GM23338 (cell line): Measurements from ENCODE around the gene UBE2J1. TPM values are rescaled to one million over a fixed set of nuclear protein-coding genes. Genes with fewer than 3 reads are reported as not detected.

Experiments used
- ATAC-seq: fragments of 200-7000 bp; cut with Tn5 transposase; 3 replicates; pipeline ENCODE4 v1.9.1; 2020
- DNase-seq: peaks from one replicate; pipeline ENCODE4 v3.0.0-alpha.2; 2015; ENCODE audit warnings: low spot score
- H2AFZ ChIP-seq: fragments of 200-600 bp; sonication (generic); 2 replicates; pipeline ENCODE4 v1.8.0; 2016; ENCODE audit warnings: antibody characterized with exemption, mild to moderate bottlenecking, moderate library complexity
- H3F3A ChIP-seq: fragments of 200-600 bp; sonication (generic); replicated peaks from 2 replicates; pipeline ENCODE4 v1.8.0; 2017; ENCODE audit warnings: antibody characterized with exemption, mixed run types, low read depth
- H3K27ac ChIP-seq: fragments of 200-600 bp; sonication (generic); 2 replicates; pipeline ENCODE4 v1.6.1; 2016; ENCODE audit warnings: low read depth
- H3K27me3 ChIP-seq: fragments of 200-600 bp; sonication (generic); 2 replicates; pipeline ENCODE4 v1.8.0; 2016; ENCODE audit warnings: mild to moderate bottlenecking, mixed run types, moderate library complexity; ENCODE audit not compliant: insufficient read depth
- H3K36me3 ChIP-seq: fragments of 200-600 bp; sonication (generic); 2 replicates; pipeline ENCODE4 v1.8.0; 2016; ENCODE audit warnings: mild to moderate bottlenecking; ENCODE audit not compliant: insufficient read depth
- H3K4me1 ChIP-seq: fragments of 200-600 bp; sonication (generic); 2 replicates; pipeline ENCODE4 v1.8.0; 2016; ENCODE audit warnings: mild to moderate bottlenecking, moderate library complexity; ENCODE audit not compliant: insufficient read depth
- H3K4me2 ChIP-seq: fragments of 200-600 bp; sonication (generic); 2 replicates; pipeline ENCODE4 v1.7.1; 2017; ENCODE audit warnings: mixed run types
- H3K4me3 ChIP-seq: fragments of 200-600 bp; sonication (generic); 2 replicates; pipeline ENCODE4 v1.6.1; 2016; ENCODE audit warnings: mixed run types
- H3K79me2 ChIP-seq: fragments of 200-600 bp; sonication (generic); replicated peaks from 2 replicates; pipeline ENCODE4 v1.8.0; 2017; ENCODE audit warnings: mild to moderate bottlenecking; ENCODE audit not compliant: insufficient read depth
- H3K9me2 ChIP-seq: fragments of 200-600 bp; sonication (generic); 2 replicates; pipeline ENCODE4 v1.8.0; 2017; ENCODE audit not compliant: insufficient read depth
- H4K20me1 ChIP-seq: fragments of 200-600 bp; sonication (generic); replicated peaks from 2 replicates; pipeline ENCODE4 v1.8.0; 2017; ENCODE audit warnings: mild to moderate bottlenecking; ENCODE audit not compliant: insufficient read depth
- H3K27ac Mint-ChIP-seq: 2 replicates; pipeline ENCODE4 v1.8.0; 2020; ENCODE audit warnings: inconsistent platforms, mild to moderate bottlenecking, moderate library complexity, mixed read lengths
- H3K27me3 Mint-ChIP-seq: 3 replicates; pipeline ENCODE4 v1.8.0; 2022; ENCODE audit warnings: low read depth, mild to moderate bottlenecking, moderate library complexity, mixed read lengths, inconsistent platforms; ENCODE audit not compliant: insufficient read depth, poor library complexity
- H3K36me3 Mint-ChIP-seq: 3 replicates; pipeline ENCODE4 v1.8.0; 2021; ENCODE audit warnings: low read depth, mild to moderate bottlenecking, inconsistent platforms, moderate library complexity, mixed read lengths
- H3K4me1 Mint-ChIP-seq: 3 replicates; pipeline ENCODE4 v1.8.0; 2020; ENCODE audit warnings: mild to moderate bottlenecking, inconsistent platforms, mixed read lengths
- H3K4me3 Mint-ChIP-seq: 3 replicates; pipeline ENCODE4 v1.8.0; 2021; ENCODE audit warnings: moderate library complexity, mild to moderate bottlenecking, inconsistent platforms, mixed read lengths
- H3K9me3 Mint-ChIP-seq: 3 replicates; pipeline ENCODE4 v1.8.0; 2020; ENCODE audit warnings: moderate library complexity, mild to moderate bottlenecking, inconsistent platforms, mixed read lengths
- CREB1 ChIP-seq: fragments of 250-450 bp; sonication (Bioruptor Pico); IDR thresholded peaks from 2 replicates; pipeline ENCODE4 v1.5.0; 2020; ENCODE audit warnings: low read depth, mild to moderate bottlenecking, moderate library complexity
- CTCF ChIP-seq, 2 experiments: fragments of 200-600 bp in 1 of 2; sonication (generic) in 1 of 2; conservative IDR thresholded peaks; 2 replicates each; pipeline versions ENCODE4 v1.5.1 to v1.6.1; 2016 to 2017; ENCODE audit warnings: antibody characterized with exemption in 2 of 2, low read depth in 2 of 2, mild to moderate bottlenecking in 2 of 2, moderate library complexity in 1 of 2
- EZH2 ChIP-seq: fragments of 200-600 bp; sonication (generic); IDR thresholded peaks from one replicate; pipeline ENCODE4 v1.8.0; 2017; ENCODE audit warnings: antibody characterized with exemption, mild to moderate bottlenecking, low read depth; ENCODE audit not compliant: unreplicated experiment
- EZH2phosphoT487 ChIP-seq: fragments of 200-600 bp; sonication (generic); IDR thresholded peaks from one replicate; pipeline ENCODE4 v1.8.1; 2018; ENCODE audit warnings: antibody characterized with exemption; ENCODE audit not compliant: unreplicated experiment
- JUNB ChIP-seq: IDR thresholded peaks from one replicate; pipeline ENCODE4 v1.6.1; 2016; ENCODE audit warnings: antibody characterized with exemption; ENCODE audit not compliant: unreplicated experiment
- NANOG ChIP-seq: IDR thresholded peaks from 2 replicates; pipeline ENCODE4 v1.6.1; 2016; ENCODE audit warnings: antibody characterized with exemption, borderline replicate concordance
- POLR2AphosphoS5 ChIP-seq: IDR thresholded peaks from 2 replicates; pipeline ENCODE4 v1.6.1; 2016; ENCODE audit warnings: antibody characterized with exemption, low read depth
- STAT1 ChIP-seq: IDR thresholded peaks from one replicate; pipeline ENCODE4 v1.6.1; 2016; ENCODE audit warnings: antibody characterized with exemption; ENCODE audit not compliant: unreplicated experiment
- ZNF114 ChIP-seq: fragments of 250-450 bp; sonication (Bioruptor Pico); IDR thresholded peaks from 2 replicates; pipeline ENCODE4 v1.5.0; 2020; ENCODE audit warnings: mild to moderate bottlenecking, moderate library complexity
- ZNF331 ChIP-seq: fragments of 250-450 bp; sonication (Bioruptor Pico); IDR thresholded peaks from 2 replicates; pipeline ENCODE4 v1.5.0; 2020; ENCODE audit warnings: low read depth, mild to moderate bottlenecking, moderate library complexity
- ZNF462 ChIP-seq: fragments of 250-450 bp; sonication (Bioruptor Pico); IDR thresholded peaks from 2 replicates; pipeline ENCODE4 v1.5.0; 2020; ENCODE audit warnings: mild to moderate bottlenecking, moderate library complexity
- polyA plus RNA-seq: library from polyadenylated mRNA; unstranded; fragments of >200 nt; fragmentation: Nextera tagmentation; extraction: Ambion mirVana; gene quantifications from 2 replicates; pipeline ENCODE4 v1.2.1, GENCODE V29; 2016
- total RNA-seq: library from RNA; depleted of rRNA; stranded (reverse); fragments of >200 nt; shearing (Covaris generic); gene quantifications from 2 replicates; pipeline ENCODE4 v1.2.3, GENCODE V29; 2014
- TF ChIP-seq, protein P1 (sequence below): IDR thresholded peaks from one replicate; pipeline ENCODE4 v1.6.1; 2018; ENCODE audit warnings: antibody characterized with exemption; ENCODE audit not compliant: unreplicated experiment

Gene UBE2J1
- total and polyA plus RNA-seq, 2 experiments from 2014 or later: 7.5 to 13.1 TPM

GRCh38 chr6:89324304-89324703 is 28.2 kb downstream of the UBE2J1 start (continued):
- TF ChIP-seq, protein P1, sequence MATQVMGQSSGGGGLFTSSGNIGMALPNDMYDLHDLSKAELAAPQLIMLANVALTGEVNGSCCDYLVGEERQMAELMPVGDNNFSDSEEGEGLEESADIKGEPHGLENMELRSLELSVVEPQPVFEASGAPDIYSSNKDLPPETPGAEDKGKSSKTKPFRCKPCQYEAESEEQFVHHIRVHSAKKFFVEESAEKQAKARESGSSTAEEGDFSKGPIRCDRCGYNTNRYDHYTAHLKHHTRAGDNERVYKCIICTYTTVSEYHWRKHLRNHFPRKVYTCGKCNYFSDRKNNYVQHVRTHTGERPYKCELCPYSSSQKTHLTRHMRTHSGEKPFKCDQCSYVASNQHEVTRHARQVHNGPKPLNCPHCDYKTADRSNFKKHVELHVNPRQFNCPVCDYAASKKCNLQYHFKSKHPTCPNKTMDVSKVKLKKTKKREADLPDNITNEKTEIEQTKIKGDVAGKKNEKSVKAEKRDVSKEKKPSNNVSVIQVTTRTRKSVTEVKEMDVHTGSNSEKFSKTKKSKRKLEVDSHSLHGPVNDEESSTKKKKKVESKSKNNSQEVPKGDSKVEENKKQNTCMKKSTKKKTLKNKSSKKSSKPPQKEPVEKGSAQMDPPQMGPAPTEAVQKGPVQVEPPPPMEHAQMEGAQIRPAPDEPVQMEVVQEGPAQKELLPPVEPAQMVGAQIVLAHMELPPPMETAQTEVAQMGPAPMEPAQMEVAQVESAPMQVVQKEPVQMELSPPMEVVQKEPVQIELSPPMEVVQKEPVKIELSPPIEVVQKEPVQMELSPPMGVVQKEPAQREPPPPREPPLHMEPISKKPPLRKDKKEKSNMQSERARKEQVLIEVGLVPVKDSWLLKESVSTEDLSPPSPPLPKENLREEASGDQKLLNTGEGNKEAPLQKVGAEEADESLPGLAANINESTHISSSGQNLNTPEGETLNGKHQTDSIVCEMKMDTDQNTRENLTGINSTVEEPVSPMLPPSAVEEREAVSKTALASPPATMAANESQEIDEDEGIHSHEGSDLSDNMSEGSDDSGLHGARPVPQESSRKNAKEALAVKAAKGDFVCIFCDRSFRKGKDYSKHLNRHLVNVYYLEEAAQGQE: no peak
- no peak for TF ChIP-seq POLR2AphosphoS5
- TF ChIP-seq STAT1: no peak
- no peak for TF ChIP-seq NANOG
- no peak for TF ChIP-seq ZNF114 (CRISPR knock-in tag)
- TF ChIP-seq CTCF (conservative IDR thresholded peaks at IDR 0.05; ENCODE audit: low read depth in 2 of 2): no peak
- TF ChIP-seq EZH2phosphoT487: no peak
- TF ChIP-seq JUNB: no peak
- TF ChIP-seq ZNF331: no peak
- no peak for TF ChIP-seq EZH2

GRCh38 chr6:89323511-89323971 is 29.0 kb downstream of the UBE2J1 start:
- Mint-ChIP-seq H3K4me3 (no peak overlapping the region), H3K36me3 (peaks cover 27% of the 10 kb centered on the region), H3K27ac (no peak overlapping the region), H3K27me3 (no peaks in the 10 kb centered on the region), H3K4me1 (peaks cover 8% of the 10 kb centered on the region), H3K9me3 (peaks cover 32% of the 10 kb centered on the region)
- Histone ChIP-seq H3K27me3 (no peaks in the 10 kb centered on the region), H3K4me3 (no peak overlapping the region), H3K36me3 (peaks cover 5% of the 10 kb centered on the region; the same call in 1 of the 2 replicates), H3K9me2 (no peaks in the 10 kb centered on the region), H3K79me2 (no peaks in the 10 kb centered on the region), H3K4me1 (no peaks in the 10 kb centered on the region), H3K27ac (no peak overlapping the region), H3K4me2 (no peak overlapping the region), H3F3A (no peaks in the 10 kb centered on the region), H2AFZ (0 out of 2 replicates have a peak overlapping the region, but pooled peaks have one; percentile 34), H4K20me1 (no peaks in the 10 kb centered on the region)
- ATAC-seq (no peak), DNase-seq (peak; percentile 32)
- TF ChIP-seq CREB1 (CRISPR knock-in tag) (no peak), EZH2 (no peak), ZNF462 (CRISPR knock-in tag) (no peak), STAT1 (no peak), CTCF (conservative IDR thresholded peaks at IDR 0.05; ENCODE audit: low read depth in 2 of 2) (no peak)
